CD14-positive monocyte (primary cell): Measurements from ENCODE around the gene KRTAP10-1. TPM values are rescaled to one million over a fixed set of nuclear protein-coding genes. Genes with fewer than 3 reads are reported as not detected.

Source experiments
- DNase-seq, 3 donors: peaks; one replicate each; pipeline ENCODE4 v3.0.0-alpha.2; 2011 to 2022
- H2AFZ ChIP-seq: 2 replicates; pipeline ENCODE4 v1.6.0; 2012; ENCODE audit warnings: mild to moderate bottlenecking, low read depth, low read length, inconsistent platforms; ENCODE audit not compliant: insufficient read depth, poor library complexity, severe bottlenecking
- H3K27ac ChIP-seq, 2 donors: 1 replicate in 1 of 2; 2 replicates in 1 of 2; pipeline ENCODE4 v1.5.1; 2012 to 2013; ENCODE audit warnings: low read length in 2 of 2, control low read depth in 1 of 2, inconsistent platforms in 1 of 2, low read depth in 1 of 2, mild to moderate bottlenecking in 1 of 2
- H3K27me3 ChIP-seq, 2 donors: one replicate each; pipeline versions ENCODE4 v1.6.0 to v1.6.1; 2011 to 2013; ENCODE audit warnings: low read length in 2 of 2; ENCODE audit not compliant: control insufficient read depth in 2 of 2, insufficient read depth in 2 of 2
- H3K36me3 ChIP-seq, 2 donors: replicated peaks in 1 of 2; 1 replicate in 1 of 2; 2 replicates in 1 of 2; pipeline versions ENCODE4 v1.5.1 to v1.6.1; 2012 to 2013; ENCODE audit warnings: low read length in 2 of 2, control low read depth in 1 of 2, inconsistent platforms in 1 of 2, mild to moderate bottlenecking in 1 of 2; ENCODE audit not compliant: insufficient read depth in 2 of 2, control insufficient read depth in 1 of 2
- H3K4me1 ChIP-seq, 2 donors: 1 replicate in 1 of 2; 2 replicates in 1 of 2; pipeline versions ENCODE4 v1.5.1 to v1.6.1; 2012 to 2013; ENCODE audit warnings: low read length in 2 of 2, control low read depth in 1 of 2, inconsistent platforms in 1 of 2, mild to moderate bottlenecking in 1 of 2, moderate library complexity in 1 of 2; ENCODE audit not compliant: insufficient read depth in 2 of 2, control insufficient read depth in 1 of 2
- H3K4me2 ChIP-seq: replicated peaks from 2 replicates; pipeline ENCODE3; 2012; ENCODE audit warnings: low read length, moderate library complexity, mild to moderate bottlenecking; ENCODE audit not compliant: poor library complexity, severe bottlenecking; ENCODE audit errors: extremely low read depth
- H3K4me3 ChIP-seq, 3 experiments: fragments of 200-600 bp in 1 of 3; sonication (generic) in 1 of 3; replicated peaks in 1 of 3; 1 replicate in 2 of 3; 2 replicates in 1 of 3; pipeline ENCODE4 v1.5.1; 2011 to 2013; ENCODE audit warnings: low read length in 3 of 3, mild to moderate bottlenecking in 3 of 3, control low read depth in 2 of 3, low read depth in 2 of 3, inconsistent platforms in 1 of 3, moderate library complexity in 1 of 3
- H3K79me2 ChIP-seq: 2 replicates; pipeline ENCODE4 v1.6.0; 2012; ENCODE audit warnings: mild to moderate bottlenecking, control low read depth, inconsistent platforms, low read length, moderate library complexity; ENCODE audit not compliant: insufficient read depth
- H3K9ac ChIP-seq: 2 replicates; pipeline ENCODE4 v1.6.0; 2017; ENCODE audit warnings: low read length, mild to moderate bottlenecking; ENCODE audit not compliant: insufficient read depth, poor library complexity, severe bottlenecking
- H3K9me3 ChIP-seq, 2 donors: replicated peaks in 1 of 2; 1 replicate in 1 of 2; 2 replicates in 1 of 2; pipeline versions ENCODE4 v1.5.1 to v1.6.1; 2012 to 2013; ENCODE audit warnings: low read length in 2 of 2, control low read depth in 1 of 2; ENCODE audit not compliant: control insufficient read depth in 1 of 2, insufficient read depth in 1 of 2
- H4K20me1 ChIP-seq: 2 replicates; pipeline ENCODE4 v1.6.0; 2012; ENCODE audit warnings: mild to moderate bottlenecking, low read length, control low read depth, moderate library complexity; ENCODE audit not compliant: insufficient read depth
- H3K27ac Mint-ChIP-seq, 7 donors: one replicate each; pipeline ENCODE4 v1.8.0; 2020; ENCODE audit warnings: mild to moderate bottlenecking in 7 of 7, mixed read lengths in 7 of 7, moderate library complexity in 6 of 7, inconsistent platforms in 2 of 7
- H3K27me3 Mint-ChIP-seq, 3 donors: one replicate each; pipeline ENCODE4 v1.8.0; 2021 to 2022; ENCODE audit warnings: low read depth in 3 of 3, mild to moderate bottlenecking in 3 of 3, mixed read lengths in 3 of 3, moderate library complexity in 3 of 3, inconsistent platforms in 1 of 3
- H3K36me3 Mint-ChIP-seq, 2 donors: one replicate each; pipeline ENCODE4 v1.8.0; 2020; ENCODE audit warnings: mixed read lengths in 2 of 2, inconsistent platforms in 1 of 2, mild to moderate bottlenecking in 1 of 2
- H3K4me1 Mint-ChIP-seq: one replicate; pipeline ENCODE4 v1.8.0; 2020; ENCODE audit warnings: mild to moderate bottlenecking, mixed read lengths
- H3K4me3 Mint-ChIP-seq, 2 donors: one replicate each; pipeline ENCODE4 v1.8.0; 2020; ENCODE audit warnings: mild to moderate bottlenecking in 2 of 2, mixed read lengths in 2 of 2, moderate library complexity in 1 of 2
- H3K9me3 Mint-ChIP-seq, 7 donors: one replicate each; pipeline ENCODE4 v1.8.0; 2020 to 2022; ENCODE audit warnings: mixed read lengths in 7 of 7, mild to moderate bottlenecking in 6 of 7, moderate library complexity in 6 of 7, inconsistent platforms in 2 of 7
- WGBS: methylation state at CpG from one replicate; pipeline ENCODE4 v1.1.5; 2013; ENCODE audit warnings: missing lambda C conversion rate; ENCODE audit not compliant: insufficient coverage; 5-methylcytosine and 5-hydroxymethylcytosine counted together
- intact Hi-C, 2 donors: fragments of 100-400 bp; cut with micrococcal nuclease; formaldehyde crosslinking; loops; one replicate each; pipeline versions ENCODE4 v1.15.0 to v1.15.1; 2023
- polyA plus RNA-seq, 3 donors: library from polyadenylated mRNA; depleted of rRNA in 1 of 3; unstranded in 2 of 3; stranded (reverse) in 1 of 3; fragments of 300-500 nt in 2 of 3; fragments of >200 nt in 1 of 3; fragmentation: Illumina TruSeq in 2 of 3; gene quantifications; 1 replicate in 2 of 3; 2 replicates in 1 of 3; pipeline ENCODE4 v1.2.3, GENCODE V29; 2012 to 2021
- TF ChIP-seq, protein P1 (sequence below): fragments of 200-600 bp; IDR thresholded peaks from one replicate; pipeline ENCODE4 v1.8.0; 2022; ENCODE audit warnings: antibody characterized with exemption, mild to moderate bottlenecking

KRTAP10-1 gene
- polyA plus RNA-seq, 3 donors = not detected

- H3K4me1 ChIP-seq = no peaks in the 10 kb centered on the region
- no peak overlapping the region for H3K9ac ChIP-seq
- H3K27me3 ChIP-seq = no peaks in the 10 kb centered on the region
- H3K4me2 ChIP-seq = no peak overlapping the region
- H3K79me2 ChIP-seq = no peaks in the 10 kb centered on the region
- WGBS = 88% methylated on average over 15 of the region's 15 CpGs
- no peaks in the 10 kb centered on the region for H3K4me1 Mint-ChIP-seq
- peaks cover 6 to 19% (median 11%) of the 10 kb centered on the region in 3 donors for H3K27me3 Mint-ChIP-seq
- H2AFZ ChIP-seq = no peak overlapping the region
- no peaks in the 10 kb centered on the region for H3K36me3 ChIP-seq
- no peak overlapping the region for H3K4me3 Mint-ChIP-seq
- peaks cover 5 to 31% of the 10 kb centered on the region in 2 donors for H3K9me3 ChIP-seq
- H3K27ac ChIP-seq = no peak overlapping the region
- no peak for DNase-seq
- no peaks in the 10 kb centered on the region for H4K20me1 ChIP-seq
- H3K9me3 Mint-ChIP-seq = peaks cover 14 to 44% (median 31%) of the 10 kb centered on the region in 7 donors
- TF ChIP-seq, protein P1, sequence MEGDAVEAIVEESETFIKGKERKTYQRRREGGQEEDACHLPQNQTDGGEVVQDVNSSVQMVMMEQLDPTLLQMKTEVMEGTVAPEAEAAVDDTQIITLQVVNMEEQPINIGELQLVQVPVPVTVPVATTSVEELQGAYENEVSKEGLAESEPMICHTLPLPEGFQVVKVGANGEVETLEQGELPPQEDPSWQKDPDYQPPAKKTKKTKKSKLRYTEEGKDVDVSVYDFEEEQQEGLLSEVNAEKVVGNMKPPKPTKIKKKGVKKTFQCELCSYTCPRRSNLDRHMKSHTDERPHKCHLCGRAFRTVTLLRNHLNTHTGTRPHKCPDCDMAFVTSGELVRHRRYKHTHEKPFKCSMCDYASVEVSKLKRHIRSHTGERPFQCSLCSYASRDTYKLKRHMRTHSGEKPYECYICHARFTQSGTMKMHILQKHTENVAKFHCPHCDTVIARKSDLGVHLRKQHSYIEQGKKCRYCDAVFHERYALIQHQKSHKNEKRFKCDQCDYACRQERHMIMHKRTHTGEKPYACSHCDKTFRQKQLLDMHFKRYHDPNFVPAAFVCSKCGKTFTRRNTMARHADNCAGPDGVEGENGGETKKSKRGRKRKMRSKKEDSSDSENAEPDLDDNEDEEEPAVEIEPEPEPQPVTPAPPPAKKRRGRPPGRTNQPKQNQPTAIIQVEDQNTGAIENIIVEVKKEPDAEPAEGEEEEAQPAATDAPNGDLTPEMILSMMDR = no peak
- intact Hi-C loops = no loop called here
- H3K36me3 Mint-ChIP-seq = no peaks in the 10 kb centered on the region
- peak overlapping the region in 1 of 7 donors; percentile 66 for H3K27ac Mint-ChIP-seq
- no peak overlapping the region for H3K4me3 ChIP-seq
Observed at GRCh38 chr21:44572959-44573583, 33.1 kb upstream of the KRTAP10-1 start.

DNA sequence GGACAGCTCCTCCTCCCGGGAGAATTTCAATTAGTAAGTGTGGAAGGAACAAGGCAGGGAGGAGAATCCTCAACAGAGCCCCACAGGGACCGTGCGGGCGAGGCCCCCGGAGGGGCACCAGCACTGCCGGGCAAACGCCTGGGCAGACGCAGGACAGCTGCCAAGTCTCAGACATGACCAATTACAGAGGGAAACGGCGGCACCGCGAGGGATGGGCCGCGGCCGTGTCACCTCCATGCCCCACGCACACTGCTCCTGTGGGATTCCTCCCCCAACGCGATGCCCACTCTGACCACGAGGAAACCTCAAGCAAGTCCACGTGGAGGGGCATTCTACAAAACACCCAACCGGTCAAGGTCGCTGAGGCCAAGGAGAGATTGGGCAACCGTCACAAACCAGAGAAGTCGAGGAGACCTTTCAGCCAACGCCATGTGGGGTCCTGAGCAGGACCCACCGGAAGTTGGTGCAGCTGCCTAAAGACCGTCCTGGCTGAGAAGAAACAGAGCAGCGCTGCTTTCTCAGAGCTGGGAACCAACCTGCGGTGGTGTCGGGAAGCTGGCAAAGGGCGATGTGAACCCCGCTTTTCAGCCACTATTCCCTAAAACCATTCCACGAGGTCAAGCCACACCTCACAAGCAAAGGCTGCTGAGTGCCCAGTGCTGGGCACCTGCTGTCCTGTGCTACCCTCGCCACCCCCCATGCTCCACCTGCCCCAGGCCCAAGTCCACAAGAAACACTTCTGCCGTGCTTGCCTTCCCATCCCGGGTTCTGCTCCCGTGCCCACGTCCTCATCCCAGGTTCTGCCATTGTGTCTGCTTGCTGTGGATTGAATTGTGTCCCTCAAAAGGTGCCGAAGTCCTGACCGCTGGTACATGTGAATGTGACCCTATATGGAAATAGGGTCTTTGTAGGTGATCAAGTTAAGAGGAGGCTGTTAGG is 32.1 kb upstream of the KRTAP10-1 start:
- H3K4me2 ChIP-seq = no peak overlapping the region
- Mint-ChIP-seq H3K27ac (no peak overlapping the region), H3K9me3 (peaks cover 12 to 38% (median 23%) of the 10 kb centered on the region in 7 donors), H3K27me3 (peaks cover 6 to 18% (median 13%) of the 10 kb centered on the region in 3 donors), H3K36me3 (no peaks in the 10 kb centered on the region), H3K4me1 (no peaks in the 10 kb centered on the region), H3K4me3 (no peak overlapping the region)
- H3K27me3 ChIP-seq = no peaks in the 10 kb centered on the region
- H2AFZ ChIP-seq = no peak overlapping the region
- no peaks in the 10 kb centered on the region for H3K4me1 ChIP-seq
- H3K27ac ChIP-seq = no peak overlapping the region
- H3K79me2 ChIP-seq = no peaks in the 10 kb centered on the region
- H4K20me1 ChIP-seq = no peaks in the 10 kb centered on the region
- no peak overlapping the region for H3K9ac ChIP-seq
- H3K9me3 ChIP-seq = peaks cover 5 to 25% of the 10 kb centered on the region in 2 donors
- DNase-seq = no peak
- no peak overlapping the region for H3K4me3 ChIP-seq
- TF ChIP-seq, protein P1 = no peak
- intact Hi-C loops = no loop called here
- 92% methylated on average over 36 of the region's 40 CpGs for WGBS
- H3K36me3 ChIP-seq = no peaks in the 10 kb centered on the region
